ENCODE measurements around the gene LRRC8A. TPM values are rescaled to one million over a fixed set of nuclear protein-coding genes. Genes with fewer than 3 reads are reported as not detected.
A peak's percentile ranks its signal among the peaks of the same experiment; 100 is the strongest.

LRRC8A gene
- total and polyA plus RNA-seq, 2 of the 13 experiments (the other 11 are each of a cell fraction or from before 2014, with no cell fraction given): 16.1 to 40.6 TPM

DNA sequence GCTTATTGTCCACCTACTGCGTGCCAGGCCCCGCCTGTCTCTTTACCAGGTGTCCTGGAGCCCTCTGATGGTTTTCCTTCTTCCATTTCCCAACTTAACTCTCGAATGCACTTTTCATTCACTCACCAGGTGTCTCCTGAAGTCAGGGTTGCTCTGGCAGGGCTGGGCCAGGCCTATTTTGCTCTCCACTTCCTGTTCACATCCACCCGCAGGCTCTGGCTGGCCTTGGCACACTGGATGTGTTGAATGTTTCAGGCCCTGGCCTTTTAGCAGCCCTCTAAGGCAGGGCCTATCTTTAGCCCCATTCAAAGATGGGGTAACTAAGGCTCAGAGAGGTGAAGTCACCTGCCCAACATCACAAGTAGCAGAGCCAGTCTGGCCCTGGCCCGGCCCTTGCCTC, 16.4 kb downstream of the LRRC8A start:
- peaks cover 8 to 38% of the 10 kb centered on the region in 2 experiments; a peak in 4 of 5 replicates for H3K36me3 ChIP-seq (replicated peaks in 1 of 2; ENCODE audit: control insufficient read depth in 1 of 2, insufficient read depth in 2 of 2, low read length in 2 of 2)
- H3K4me3 ChIP-seq (replicated peaks in 1 of 3; ENCODE audit: insufficient read depth in 1 of 3, low read depth in 2 of 3, low read length in 3 of 3): no peak overlapping the region
- H3K27ac ChIP-seq (ENCODE audit: extremely low read length, insufficient read depth, low read length): no peak overlapping the region
- no peak overlapping the region for H3K4me2 ChIP-seq (ENCODE audit: low read depth, low read length)
- H3K4me1 ChIP-seq (ENCODE audit: insufficient read depth, low read length): peaks cover 8% of the 10 kb centered on the region; the same call in 1 of the 2 replicates
- ChIA-PET POLR2A (interaction anchor here (1.0 kb wide), 1 partner anchor 18 kb away, joined by 3 read pairs; no protein-coding TSS in a partner anchor), CTCF (ENCODE audit: low intra/inter-chr PET ratio, low total read pairs) (no interaction called here)
- no peak for TF ChIP-seq MED8 (CRISPR knock-in tag; IDR thresholded peaks at IDR 0.05; ENCODE audit: insufficient replicate concordance)
- TF ChIP-seq ZNF781 (CRISPR knock-in tag; IDR thresholded peaks at IDR 0.05; ENCODE audit: borderline replicate concordance, not compliant biosample characterization): no peak
- TF ChIP-seq ZNF687 (CRISPR knock-in tag; IDR thresholded peaks at IDR 0.05): peak; percentile 31; the same call in 1 of the 2 replicates
- no peak for TF ChIP-seq ZNF274 (CRISPR knock-in tag; IDR thresholded peaks at IDR 0.05)
- TF ChIP-seq FIP1L1 (IDR thresholded peaks at IDR 0.05; ENCODE audit: borderline replicate concordance, insufficient read depth, low read depth, low read length): no peak
- TF ChIP-seq ATM (IDR thresholded peaks at IDR 0.05; ENCODE audit: borderline replicate concordance): no peak
- no peak for TF ChIP-seq KDM6A (CRISPR knock-in tag; IDR thresholded peaks at IDR 0.05; ENCODE audit: low read depth)
- no peak for TF ChIP-seq ZNF713 (CRISPR knock-in tag; IDR thresholded peaks at IDR 0.05)
- no peak for DNase-seq (ENCODE audit: low spot score)
- intact Hi-C loops (cut with micrococcal nuclease; ENCODE audit: unreplicated experiment) (no loop called here), in situ Hi-C loops (cut with HindIII; ENCODE audit: extremely low pct_ligation_motif_present, low pct_unique_long_range_greater_than_20kb) (no loop called here)
- WGBS (ENCODE audit: low lambda C conversion rate): 99% methylated on average over 4 of the region's 5 CpGs
- no peaks in the 10 kb centered on the region for H4K20me1 ChIP-seq (ENCODE audit: insufficient read depth, low read length)
- FAIRE-seq: no peak
- BruUV-seq (replicated peaks): no TSS peak
- H3K27me3 ChIP-seq (ENCODE audit: control insufficient read depth in 1 of 2, insufficient read depth in 2 of 2, low read length in 2 of 2): no peaks in the 10 kb centered on the region
- ATAC-seq: no peak
- H2AFZ ChIP-seq (ENCODE audit: low read length): no peak overlapping the region
- H3K79me2 ChIP-seq (ENCODE audit: insufficient read depth, low read length): peaks cover 2% of the 10 kb centered on the region
- no peak overlapping the region for H3K9ac ChIP-seq (ENCODE audit: insufficient read depth, low read depth, low read length)
- no peaks in the 10 kb centered on the region for H3K9me3 ChIP-seq (ENCODE audit: low read length)
